ENCODE results near the gene NELL1.
A peak's percentile ranks its signal among the peaks of the same experiment; 100 is the strongest.

Gene NELL1

GRCh38 chr11:21372672-21373071 lies 703.3 kb downstream of the NELL1 start:
- DNase-seq: no peak

GRCh38 chr11:21374376-21374775 lies 705.0 kb downstream of the NELL1 start:
- no peak for DNase-seq

- no peak for DNase-seq
Observed at GRCh38 chr11:21385669-21386440, 716.5 kb downstream of the NELL1 start.

GRCh38 chr11:21390430-21390829 lies 721.0 kb downstream of the NELL1 start:
- no peak for DNase-seq

DNA sequence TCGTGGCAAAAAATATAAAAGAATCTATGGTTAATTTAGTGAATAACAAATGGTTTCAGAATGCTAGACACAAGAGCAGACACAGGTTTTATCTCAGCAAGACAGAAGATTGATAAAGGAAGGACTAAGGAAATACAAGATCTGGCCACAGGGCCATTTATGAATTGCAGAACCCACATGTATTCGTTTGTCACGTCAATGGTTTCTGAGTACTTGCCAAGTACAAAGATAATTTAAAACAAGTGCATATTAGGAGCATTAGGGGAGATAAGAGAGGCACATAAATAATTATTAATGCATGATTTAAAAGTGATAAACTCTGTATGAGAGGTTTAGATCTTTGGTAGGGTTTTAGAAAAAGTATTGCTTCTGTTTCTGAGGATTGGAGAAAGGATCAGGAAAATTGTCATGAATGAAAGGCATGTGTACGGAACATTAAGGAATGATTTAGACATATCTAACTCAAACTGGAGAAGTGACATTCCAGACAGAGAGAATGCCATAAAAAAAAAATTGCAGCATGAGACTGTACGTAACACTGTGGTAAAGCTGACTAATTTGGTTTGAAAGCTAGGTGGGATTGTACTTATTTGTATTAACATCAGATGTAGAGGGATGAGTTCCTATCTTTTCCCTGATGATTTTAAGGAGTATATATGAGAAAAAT lies 727.1 kb downstream of the NELL1 start:
- DNase-seq: no peak

DNA sequence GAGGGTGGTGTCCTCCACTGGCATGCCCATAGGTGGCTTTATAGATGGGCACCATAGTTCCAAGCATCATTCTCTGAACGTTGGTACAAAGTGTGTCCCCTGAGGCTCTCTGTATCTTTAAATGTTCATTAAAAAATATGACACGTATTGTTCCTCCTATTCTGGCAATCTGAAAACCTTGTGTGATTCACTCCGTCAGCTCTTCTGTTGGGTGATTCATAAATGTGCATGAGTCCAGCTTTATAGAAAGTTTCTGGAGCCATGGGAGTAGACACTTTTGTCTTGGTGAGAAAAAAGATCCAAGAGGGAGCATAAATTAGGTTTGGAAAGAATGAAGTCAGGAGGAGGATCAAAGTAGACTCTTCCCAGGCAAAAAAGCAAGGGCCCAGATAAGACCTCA lies 728.8 kb downstream of the NELL1 start:
- DNase-seq: no peak

- no peak for DNase-seq
Observed at GRCh38 chr11:21401496-21401895, 732.1 kb downstream of the NELL1 start.

DNA sequence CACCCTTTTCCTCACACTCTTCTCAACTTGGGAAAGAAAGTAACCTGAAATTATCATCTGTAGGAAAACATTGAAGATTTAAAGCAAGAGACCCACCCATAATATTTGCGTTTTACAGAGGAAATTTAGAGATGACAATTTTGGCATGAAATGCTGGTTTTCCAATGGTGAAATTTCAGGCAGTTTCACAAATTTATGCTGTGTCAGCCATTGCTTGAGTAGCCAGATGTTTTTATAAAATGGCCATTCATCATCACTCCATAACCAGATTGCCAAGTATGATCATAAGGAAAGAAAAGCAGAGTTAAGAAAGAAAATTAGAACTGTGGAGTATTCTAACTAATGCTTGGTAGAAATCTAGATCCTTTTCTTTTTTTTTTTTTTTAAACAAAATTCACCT lies 732.9 kb downstream of the NELL1 start:
- no peak for DNase-seq

GRCh38 chr11:21403069-21403468 lies 733.7 kb downstream of the NELL1 start:
- no peak for DNase-seq

DNA sequence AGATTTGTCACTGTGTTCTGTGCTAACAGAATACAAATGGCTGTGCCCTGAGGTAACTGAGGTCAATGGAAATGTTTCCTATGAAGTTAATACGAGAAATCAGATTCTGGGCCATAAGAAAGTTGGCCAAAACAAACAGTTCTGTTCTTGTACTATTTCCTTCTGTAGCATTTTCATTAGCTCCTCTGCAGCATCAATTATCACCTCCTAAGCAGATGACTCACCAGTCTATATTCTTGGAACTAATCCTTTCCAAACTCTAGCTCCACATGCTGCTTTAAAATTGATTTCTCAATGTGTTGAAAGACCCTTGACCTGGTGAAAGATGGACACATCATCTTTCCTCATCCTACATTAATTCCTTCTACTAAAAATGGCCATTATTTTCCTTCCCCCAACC lies 736.0 kb downstream of the NELL1 start:
- DNase-seq: no peak

DNA sequence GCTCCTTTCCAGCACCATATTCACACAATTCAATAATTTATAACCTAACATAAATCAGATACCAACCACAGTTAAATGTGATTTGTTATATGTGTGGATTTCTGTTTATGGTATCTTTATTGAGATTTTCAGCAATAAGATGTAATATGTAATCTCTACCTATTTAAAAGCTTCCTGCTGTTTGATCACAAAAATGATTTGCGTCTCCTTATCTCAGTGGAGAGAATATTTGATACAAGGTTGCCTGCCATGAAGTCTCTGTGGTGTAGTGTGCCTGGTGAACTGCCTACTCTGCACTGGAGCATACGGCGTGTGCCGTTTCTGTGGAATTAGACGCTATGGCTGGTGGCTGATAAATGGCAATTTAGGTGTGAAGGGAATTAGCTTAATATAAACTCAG lies 741.1 kb downstream of the NELL1 start:
- no peak for DNase-seq

- DNase-seq: no peak
Observed at GRCh38 chr11:21411104-21411503, 741.7 kb downstream of the NELL1 start.

DNA sequence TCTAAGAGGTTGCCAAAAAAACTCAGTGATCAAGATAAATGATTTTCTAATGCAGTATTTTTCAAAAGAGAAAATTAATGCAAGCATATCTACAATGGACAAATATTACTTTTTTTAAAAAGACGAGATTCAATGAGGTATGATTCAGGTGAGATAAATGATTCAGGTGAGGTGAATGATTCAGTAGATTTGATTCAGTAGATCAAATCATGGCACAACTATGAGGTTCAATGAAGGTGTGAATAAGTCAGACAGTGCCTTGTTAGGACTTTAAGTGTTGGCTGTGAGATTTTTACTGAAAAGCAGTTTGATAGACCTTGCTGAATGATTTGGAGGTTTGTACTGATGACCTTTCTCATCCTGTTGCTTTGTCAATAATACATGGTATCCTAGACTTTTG lies 742.2 kb downstream of the NELL1 start:
- no peak for DNase-seq

DNA sequence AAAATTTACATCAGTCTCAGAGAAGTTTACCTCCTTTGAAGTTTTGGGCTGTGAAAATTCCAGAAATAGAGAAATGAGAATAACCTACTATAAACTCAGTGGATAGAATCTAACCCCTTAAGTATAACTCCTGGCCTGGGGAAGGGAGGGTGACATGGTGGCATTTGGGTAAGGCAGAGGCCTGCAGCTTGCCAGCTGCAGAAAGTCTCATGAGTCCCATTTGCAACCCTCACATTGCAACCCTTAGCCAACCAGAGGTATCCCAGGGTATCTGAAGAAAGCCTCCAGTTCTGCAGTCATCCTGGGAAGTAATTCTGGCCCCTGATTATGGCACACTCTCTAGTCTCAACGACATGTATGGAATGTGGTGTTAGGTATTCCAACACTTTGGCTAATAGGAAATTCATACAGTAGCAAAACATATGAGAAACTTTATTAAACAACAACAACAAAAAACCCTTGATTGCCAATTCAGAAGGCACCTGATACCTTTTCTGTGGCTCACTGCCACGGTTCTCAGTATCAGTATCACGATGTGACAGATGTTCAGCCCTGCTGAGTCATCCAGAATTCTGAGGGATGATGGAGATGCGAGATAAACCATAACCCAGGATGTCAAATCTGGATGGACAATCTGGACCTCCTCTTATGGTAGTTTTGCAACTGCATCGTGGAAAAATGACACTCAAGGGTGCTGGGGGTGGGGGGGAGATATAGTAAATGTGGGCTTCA lies 743.4 kb downstream of the NELL1 start:
- DNase-seq: peak; percentile 10 to 68

DNA sequence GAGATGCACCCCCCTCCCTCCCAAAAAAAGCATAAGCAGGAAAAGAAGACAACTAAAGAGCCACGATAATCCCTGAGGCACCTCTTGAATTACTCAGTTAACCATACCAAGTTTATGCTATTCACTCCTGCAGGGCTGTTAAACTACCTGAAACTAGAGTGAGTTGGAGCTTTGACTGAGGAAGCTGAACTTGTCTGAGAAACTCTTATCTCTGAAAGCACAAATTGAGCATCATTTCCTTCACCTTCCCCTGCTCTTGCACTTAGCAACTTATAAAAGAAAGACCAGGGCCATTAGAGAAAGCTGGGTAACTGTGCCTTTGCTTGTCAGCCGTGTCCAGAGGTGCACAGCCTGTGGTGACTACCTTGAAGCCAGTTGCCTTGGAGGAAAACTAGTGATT lies 745.6 kb downstream of the NELL1 start:
- DNase-seq: no peak

- DNase-seq: peak; percentile 84 to 97
Observed at GRCh38 chr11:21415606-21416005, 746.2 kb downstream of the NELL1 start.

DNA sequence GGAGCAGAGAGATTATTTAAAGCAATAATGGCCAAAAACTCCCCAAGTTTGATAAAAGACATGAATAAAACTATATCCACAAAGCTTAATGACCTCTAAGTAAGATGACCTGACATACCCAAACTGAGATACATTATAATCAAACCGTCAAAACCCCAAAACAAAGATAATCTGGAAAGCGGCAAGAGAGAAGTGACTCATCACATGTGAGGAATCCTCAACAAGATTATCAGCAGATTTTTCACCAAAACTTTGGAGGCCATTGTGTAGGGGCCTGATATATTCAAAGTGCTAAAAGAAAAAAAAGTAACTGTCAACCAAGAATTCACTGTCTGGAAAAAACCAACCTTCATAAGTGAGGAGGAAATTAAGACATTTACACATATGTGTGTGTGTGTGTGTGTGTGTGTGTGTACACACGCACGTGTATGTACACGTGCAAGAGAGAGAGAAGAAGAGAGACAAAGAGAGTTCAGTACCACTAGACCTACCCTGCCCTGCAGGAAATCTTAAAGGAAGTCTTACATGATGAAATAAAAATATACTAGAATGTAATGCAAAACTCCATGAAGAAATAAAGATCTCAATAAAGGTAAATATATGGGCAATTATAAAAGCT lies 752.4 kb downstream of the NELL1 start:
- no peak for DNase-seq

DNA sequence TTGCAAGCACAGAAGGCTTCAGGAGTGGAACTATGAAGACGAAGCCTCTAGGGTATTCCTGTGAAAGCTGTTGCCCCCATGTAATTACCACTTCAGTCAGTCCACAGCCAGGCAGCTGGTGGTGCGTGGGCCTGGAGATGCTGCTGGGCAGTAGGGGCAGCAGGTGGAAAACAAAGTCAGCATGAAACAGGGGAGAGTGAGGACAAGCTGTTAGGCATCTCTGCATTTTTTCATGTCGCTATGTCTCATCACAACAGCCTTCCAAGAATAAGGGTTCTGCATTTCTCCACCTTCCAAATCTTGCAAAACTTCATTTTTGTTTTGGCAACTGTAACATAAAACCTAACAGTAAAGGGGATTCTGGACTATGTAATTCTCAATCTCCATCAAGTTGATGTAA lies 757.5 kb downstream of the NELL1 start:
- peak; percentile 6 to 74 for DNase-seq

- DNase-seq: no peak
Observed at GRCh38 chr11:21427726-21428125, 758.3 kb downstream of the NELL1 start.

DNA sequence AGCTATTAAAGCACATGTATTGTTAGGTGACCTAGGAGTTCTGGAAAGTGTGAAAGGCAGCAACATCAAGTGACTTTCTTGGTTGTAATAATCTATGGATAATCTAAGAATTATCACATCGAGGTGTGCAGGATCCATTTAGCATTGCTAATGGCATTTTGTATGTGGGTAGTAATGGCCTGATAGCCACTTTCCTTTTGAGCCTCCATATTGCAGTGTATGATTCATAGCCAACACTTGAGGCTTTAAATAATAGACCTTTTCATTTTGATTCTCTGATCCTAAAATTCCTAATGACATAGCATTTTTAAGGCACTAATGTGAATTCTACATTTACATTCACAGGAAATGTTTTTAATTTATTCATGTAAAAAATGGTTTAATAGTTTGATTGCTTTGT lies 759.4 kb downstream of the NELL1 start:
- no peak for DNase-seq

DNA sequence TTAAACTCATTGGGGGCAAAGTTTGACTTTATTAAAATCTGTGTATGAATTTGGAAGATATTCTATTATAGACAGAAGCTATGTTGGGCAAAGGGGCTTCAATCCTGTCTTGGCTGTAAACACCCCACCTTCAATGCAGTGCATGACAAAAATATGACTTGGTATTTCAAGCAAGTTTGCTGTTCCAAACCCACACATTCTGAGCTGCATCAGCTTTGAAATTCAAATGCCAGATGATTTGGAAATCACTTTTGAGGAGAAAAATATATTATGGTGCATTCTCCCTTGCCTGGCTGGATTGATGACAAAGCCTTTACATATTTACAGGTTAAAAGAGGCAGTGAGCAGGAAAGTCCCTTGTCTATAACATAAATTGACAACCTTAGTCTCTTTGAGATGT lies 760.0 kb downstream of the NELL1 start:
- DNase-seq: no peak

- no peak for DNase-seq
Observed at GRCh38 chr11:21430537-21430936, 761.2 kb downstream of the NELL1 start.

- no peak for DNase-seq
Observed at GRCh38 chr11:21446939-21447590, 777.7 kb downstream of the NELL1 start.

All from NCI-H524 (cell line).